Camera-type eye (tissue), 1 donor: ENCODE data around the gene CYP2A7. TPM values are rescaled to one million over a fixed set of nuclear protein-coding genes. Genes with fewer than 3 reads are reported as not detected.

Experiments
- total RNA-seq: library from RNA; depleted of rRNA; stranded (reverse); fragments of >200 nt; gene quantifications from one replicate; pipeline ENCODE4 v1.2.3, GENCODE V29; 2014

The CYP2A7 gene, protein sequence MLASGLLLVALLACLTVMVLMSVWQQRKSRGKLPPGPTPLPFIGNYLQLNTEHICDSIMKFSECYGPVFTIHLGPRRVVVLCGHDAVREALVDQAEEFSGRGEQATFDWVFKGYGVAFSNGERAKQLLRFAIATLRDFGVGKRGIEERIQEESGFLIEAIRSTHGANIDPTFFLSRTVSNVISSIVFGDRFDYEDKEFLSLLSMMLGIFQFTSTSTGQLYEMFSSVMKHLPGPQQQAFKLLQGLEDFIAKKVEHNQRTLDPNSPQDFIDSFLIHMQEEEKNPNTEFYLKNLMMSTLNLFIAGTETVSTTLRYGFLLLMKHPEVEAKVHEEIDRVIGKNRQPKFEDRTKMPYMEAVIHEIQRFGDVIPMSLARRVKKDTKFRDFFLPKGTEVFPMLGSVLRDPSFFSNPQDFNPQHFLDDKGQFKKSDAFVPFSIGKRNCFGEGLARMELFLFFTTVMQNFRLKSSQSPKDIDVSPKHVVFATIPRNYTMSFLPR
- total RNA-seq: not detected

DNA sequence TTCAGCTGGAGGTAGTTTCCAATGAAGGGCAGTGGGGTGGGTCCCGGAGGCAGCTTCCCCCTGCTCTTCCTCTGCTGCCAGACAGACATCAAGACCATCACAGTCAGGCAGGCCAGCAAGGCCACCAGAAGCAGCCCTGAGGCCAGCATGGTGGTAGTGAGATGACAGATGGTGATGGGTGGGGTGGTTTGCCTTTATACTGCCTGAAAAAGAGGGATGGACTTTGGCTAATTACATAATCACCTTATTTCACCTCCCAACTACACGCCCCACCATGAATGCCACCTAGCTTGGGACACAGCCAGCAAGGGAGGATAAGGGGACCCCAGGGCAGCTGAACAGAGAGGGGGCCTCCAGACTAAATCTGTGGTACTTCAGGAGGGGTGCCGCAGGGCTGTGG is at the start of gene CYP2A7:
CYP2A7 (minus strand) TSS at position 170 of the 400 bp plus-strand sequence; CDS start at position 149, 21 bp downstream.

DNA sequence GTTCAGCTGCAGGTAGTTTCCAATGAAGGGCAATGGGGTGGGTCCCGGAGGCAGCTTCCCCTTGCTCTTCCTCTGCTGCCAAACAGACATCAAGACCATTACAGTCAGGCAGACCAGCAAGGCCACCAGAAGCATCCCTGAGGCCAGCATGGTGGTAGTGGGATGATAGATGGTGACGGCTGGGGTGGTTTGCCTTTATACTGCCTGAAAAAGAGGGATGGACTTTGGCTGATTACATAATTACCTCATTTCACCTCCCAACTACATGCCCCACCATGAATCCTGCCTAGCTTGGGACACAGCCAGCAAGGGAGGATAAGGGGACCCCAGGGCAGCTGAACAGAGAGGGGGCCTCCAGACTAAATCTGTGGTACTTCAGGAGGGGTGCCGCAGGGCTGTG is 31.8 kb downstream of the CYP2A7 start, which contains the start of gene CYP2A6:
CYP2A6 (minus strand) TSS at position 171 of the 400 bp plus-strand sequence; CDS start at position 150, 21 bp downstream.

Other genes with a start within 250 kb of the CYP2A7 start
- gene NUMBL, start 191.6 kb downstream of the CYP2A7 start, total RNA-seq: 85.6 TPM
- 37.9 TPM for gene COQ8B, start 165.3 kb downstream of the CYP2A7 start, total RNA-seq
- 19.2 TPM for gene ITPKC, start 165.1 kb downstream of the CYP2A7 start, total RNA-seq
- 2.6 TPM for gene ACTMAP, start 131.8 kb downstream of the CYP2A7 start, total RNA-seq
- gene SNRPA, start 131.0 kb downstream of the CYP2A7 start, total RNA-seq: 25.6 TPM
- 3.4 TPM for gene MIA, start 106.7 kb downstream of the CYP2A7 start, total RNA-seq
- 14.8 TPM for gene RAB4B, start 104.0 kb downstream of the CYP2A7 start, total RNA-seq
- gene EGLN2, start 83.0 kb downstream of the CYP2A7 start, total RNA-seq: 53.7 TPM
- gene CYP2A6, start 31.8 kb downstream of the CYP2A7 start, total RNA-seq: not detected
- not detected for gene CYP2B6, start 109.1 kb upstream of the CYP2A7 start, total RNA-seq
- not detected for gene CYP2A13, start 206.2 kb upstream of the CYP2A7 start, total RNA-seq
- gene CYP2F1, start 232.2 kb upstream of the CYP2A7 start, total RNA-seq: 0.77 TPM